Neutrophil (primary cell): Measurements from ENCODE around the gene KYNU.

Experiments used
- H3K27ac ChIP-seq: fragments of 200-600 bp; sonication (generic); 2 replicates; pipeline ENCODE4 v1.5.1; 2016; ENCODE audit warnings: mild to moderate bottlenecking, moderate library complexity
- H3K27me3 ChIP-seq: fragments of 200-600 bp; sonication (generic); 2 replicates; pipeline ENCODE4 v1.6.0; 2016; ENCODE audit warnings: mild to moderate bottlenecking
- H3K36me3 ChIP-seq: fragments of 200-600 bp; sonication (generic); 2 replicates; pipeline ENCODE4 v1.5.1; 2017
- H3K4me1 ChIP-seq, 2 experiments: fragments of 200-600 bp in 1 of 2; sonication (generic) in 1 of 2; 1 replicate in 1 of 2; 2 replicates in 1 of 2; pipeline versions ENCODE4 v1.5.1 to v1.6.1; 2013 to 2016; ENCODE audit warnings: low read depth in 1 of 2, low read length in 1 of 2, mild to moderate bottlenecking in 1 of 2, moderate library complexity in 1 of 2; ENCODE audit not compliant: control insufficient read depth in 1 of 2, insufficient read depth in 1 of 2
- H3K4me3 ChIP-seq, 2 experiments: fragments of 200-600 bp in 1 of 2; sonication (generic) in 1 of 2; 1 replicate in 1 of 2; 2 replicates in 1 of 2; pipeline ENCODE4 v1.5.1; 2013 to 2016; ENCODE audit warnings: low read depth in 1 of 2, low read length in 1 of 2, mild to moderate bottlenecking in 1 of 2, moderate library complexity in 1 of 2
- H3K9me3 ChIP-seq: fragments of 200-600 bp; sonication (generic); 2 replicates; pipeline ENCODE4 v1.5.1; 2016
- CTCF ChIP-seq: fragments of 200-600 bp; sonication (generic); IDR thresholded peaks from 2 replicates; pipeline ENCODE4 v1.5.1; 2016; ENCODE audit warnings: antibody characterized with exemption

The KYNU gene

DNA sequence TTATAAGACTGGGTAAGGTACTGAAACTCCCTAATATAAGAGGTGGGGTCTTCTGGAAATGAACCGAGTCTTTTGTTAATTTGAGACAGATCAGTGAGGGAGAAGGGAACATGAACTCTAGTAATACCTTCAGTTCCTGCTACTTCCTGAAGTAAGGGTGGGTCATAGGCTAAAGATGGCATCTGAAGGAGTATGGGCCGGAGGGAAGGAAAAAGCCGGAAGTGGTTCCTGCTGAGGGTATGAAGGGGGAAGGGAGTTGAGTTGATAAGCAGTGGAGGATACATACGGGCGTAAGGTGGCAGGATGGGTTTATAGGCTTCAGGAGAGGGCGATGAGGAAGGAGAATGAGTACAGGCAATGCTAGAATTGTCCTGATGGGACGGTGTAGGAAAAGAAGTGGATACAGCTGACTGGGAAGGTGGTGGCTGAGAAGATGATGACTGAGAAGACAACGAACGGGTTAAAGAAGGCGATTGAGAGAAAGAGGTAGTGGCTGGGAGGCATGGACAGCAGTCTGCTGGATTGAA is 58.2 kb downstream of the KYNU start:
- no peak for TF ChIP-seq CTCF
- Histone ChIP-seq H3K27me3 (no peaks in the 10 kb centered on the region), H3K27ac (no peak overlapping the region), H3K36me3 (no peaks in the 10 kb centered on the region), H3K9me3 (no peaks in the 10 kb centered on the region), H3K4me1 (no peaks in the 10 kb centered on the region), H3K4me3 (no peak overlapping the region)

- Histone ChIP-seq H3K36me3 (no peaks in the 10 kb centered on the region), H3K27ac (no peak overlapping the region), H3K4me3 (no peak overlapping the region), H3K4me1 (no peaks in the 10 kb centered on the region), H3K9me3 (no peaks in the 10 kb centered on the region), H3K27me3 (no peaks in the 10 kb centered on the region)
- TF ChIP-seq CTCF: no peak
Observed at GRCh38 chr2:142936629-142937028, 59.2 kb downstream of the KYNU start.

GRCh38 chr2:142937347-142937746 is 59.9 kb downstream of the KYNU start:
- Histone ChIP-seq H3K27me3 (no peaks in the 10 kb centered on the region), H3K4me1 (no peaks in the 10 kb centered on the region), H3K27ac (no peak overlapping the region), H3K4me3 (no peak overlapping the region), H3K36me3 (no peaks in the 10 kb centered on the region), H3K9me3 (no peaks in the 10 kb centered on the region)
- no peak for TF ChIP-seq CTCF

DNA sequence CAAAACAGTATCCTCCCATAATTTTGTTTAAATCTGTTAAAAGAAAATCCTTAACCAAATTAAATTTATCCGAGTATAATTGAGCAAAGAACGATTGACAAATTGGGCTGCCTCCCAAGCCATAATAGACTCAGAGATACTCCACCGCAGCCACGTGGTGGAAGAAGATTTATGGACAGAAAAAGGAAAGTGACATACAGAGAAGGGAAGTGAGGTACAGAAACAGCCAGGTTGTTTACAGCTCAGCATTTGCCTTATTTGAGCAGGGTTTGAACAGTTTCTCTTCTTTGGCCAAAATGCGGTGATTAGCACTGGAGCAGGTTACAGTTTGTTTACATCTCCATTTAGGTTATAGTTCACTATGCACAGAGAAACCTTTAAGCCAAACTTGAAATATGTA is 60.8 kb downstream of the KYNU start:
- H3K9me3 ChIP-seq: no peaks in the 10 kb centered on the region
- TF ChIP-seq CTCF: no peak

DNA sequence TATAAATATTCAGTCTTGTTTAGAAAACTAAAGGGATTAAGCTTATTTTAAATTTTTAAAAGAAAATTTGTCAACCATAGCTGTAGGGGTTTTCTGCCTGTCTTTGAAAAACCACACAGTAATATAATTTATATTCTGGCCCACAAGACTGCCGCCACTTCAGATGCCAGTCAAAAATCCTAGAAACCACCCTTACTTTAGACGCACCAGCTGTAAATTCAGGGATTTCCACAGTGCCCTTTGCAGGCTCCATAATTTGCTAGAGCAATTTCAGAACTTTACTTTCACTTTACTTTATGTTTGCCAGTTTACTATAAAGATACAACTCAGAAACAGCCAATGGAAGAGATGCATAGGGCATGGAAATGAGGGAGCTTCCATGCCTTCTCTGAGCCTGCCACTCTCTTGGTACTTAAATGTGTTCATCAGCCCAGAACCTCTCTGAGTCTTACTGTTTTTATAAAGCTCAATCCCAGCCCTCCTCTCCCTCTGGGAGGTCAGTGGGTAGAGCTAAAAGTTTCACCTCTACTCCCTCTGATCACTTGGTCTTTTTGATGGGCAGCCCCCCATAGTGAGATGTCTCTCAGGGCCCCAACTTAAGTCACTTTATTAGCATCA is 63.3 kb downstream of the KYNU start:
- TF ChIP-seq CTCF: no peak
- Histone ChIP-seq H3K36me3 (no peaks in the 10 kb centered on the region), H3K9me3 (no peaks in the 10 kb centered on the region), H3K27me3 (no peaks in the 10 kb centered on the region), H3K27ac (no peak overlapping the region), H3K4me1 (no peaks in the 10 kb centered on the region), H3K4me3 (no peak overlapping the region)

More for the DNA sequence above, 60.8 kb downstream of the KYNU start:
- Histone ChIP-seq H3K4me1 (no peaks in the 10 kb centered on the region), H3K27me3 (no peaks in the 10 kb centered on the region), H3K27ac (no peak overlapping the region), H3K4me3 (no peak overlapping the region), H3K36me3 (no peaks in the 10 kb centered on the region)
